ENCODE data around the gene VTA1. TPM values are rescaled to one million over a fixed set of nuclear protein-coding genes. Genes with fewer than 3 reads are reported as not detected.
"Not testable (repeated sequence)": the region's sequence is repeated elsewhere in the genome, so short reads cannot be mapped to it uniquely, and the experiment has no call there.

Gene VTA1
- total RNA-seq, 1 experiment from 2014 or later, result 67.8 TPM

DNA sequence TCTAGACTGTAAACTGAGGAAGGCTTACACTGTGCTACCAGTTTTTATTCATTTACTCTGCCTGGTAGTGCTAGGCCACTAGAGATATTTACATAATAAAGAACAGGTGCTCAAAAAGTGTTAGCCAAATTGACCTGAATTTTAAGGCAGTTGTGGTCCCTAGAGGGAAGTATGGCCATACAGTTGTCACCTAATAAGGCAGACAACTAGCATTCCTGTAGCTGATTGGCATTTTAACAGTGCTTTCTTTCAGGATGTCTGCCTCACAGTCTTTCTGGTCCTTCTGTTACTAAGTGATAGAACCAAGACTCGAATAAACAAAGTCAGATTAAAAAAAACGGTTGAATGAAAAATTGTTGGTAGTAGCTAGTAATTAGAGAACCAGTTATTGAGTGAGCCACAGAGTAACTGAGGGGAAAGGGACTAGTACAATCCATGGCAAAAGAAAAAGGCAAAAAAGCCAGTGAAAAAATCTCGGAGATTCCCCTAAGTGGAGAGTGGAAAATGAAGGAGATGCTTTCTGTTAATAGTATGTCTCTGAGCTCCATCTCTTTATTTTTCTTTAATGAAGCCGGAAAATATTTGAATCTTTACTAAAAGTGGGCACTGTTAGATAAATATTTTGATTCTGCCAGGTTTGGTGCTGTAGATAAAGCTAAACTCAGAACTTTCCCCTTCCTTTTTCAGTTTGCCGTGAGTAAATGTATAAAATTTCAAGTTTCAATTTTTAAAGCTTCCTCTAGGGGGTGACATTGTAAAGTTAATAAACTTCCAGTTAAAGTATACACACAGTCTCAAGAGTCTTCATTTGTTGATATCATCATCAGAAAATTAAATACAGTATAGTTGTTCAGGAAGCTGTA is 9.1 kb downstream of the VTA1 start:
- RAD21 ChIA-PET (ENCODE audit: low non-redundant PET in 1 of 2, low total read pairs in 2 of 2, uncharacterized antibody in 2 of 2, unreplicated experiment in 2 of 2), result interaction anchor here (0.7 to 0.8 kb wide), 2 partner anchors 52 to 231 kb away, joined by 3 read pairs; no protein-coding TSS in a partner anchor
- H3K9ac ChIP-seq (ENCODE audit: low read length), result no peak overlapping the region
- peaks cover 21% of the 10 kb centered on the region; the same call in 1 of the 2 replicates for H4K20me1 ChIP-seq (ENCODE audit: insufficient read depth)
- no peak overlapping the region for H3K4me3 ChIP-seq (replicated peaks in 1 of 2; ENCODE audit: low read depth in 1 of 2, low read length in 2 of 2)
- no TSS peak for BruUV-seq (replicated peaks)
- CTCF ChIA-PET, result interaction anchor here (0.8 to 2.3 kb wide), 16 partner anchors 9 to 410 kb away, joined by 3 to 21 read pairs (median 4); partner anchors contain the start of genes NMBR and VTA1
- no peak overlapping the region for H3K27ac ChIP-seq (ENCODE audit: low read depth, low read length)
- DNase-seq (ENCODE audit: low read depth, low spot score) (peak; percentile 2), ATAC-seq (peak; percentile 62; the same call in 1 of the 2 replicates)
- POLR2A ChIA-PET, result no interaction called here
- H3K4me1 ChIP-seq (ENCODE audit: control insufficient read depth in 1 of 2, insufficient read depth in 2 of 2, low read length in 2 of 2), result no peaks in the 10 kb centered on the region
- no peak overlapping the region for H3K4me2 ChIP-seq (ENCODE audit: low read length)
- no peak overlapping the region for H2AFZ ChIP-seq (ENCODE audit: low read depth, low read length, poor library complexity, severe bottlenecking)
- H3K36me3 ChIP-seq (ENCODE audit: control insufficient read depth in 1 of 2, insufficient read depth in 2 of 2, low read length in 2 of 2), result no peaks in the 10 kb centered on the region
- no peaks in the 10 kb centered on the region for H3K27me3 ChIP-seq (ENCODE audit: insufficient read depth, low read length)
- TF ChIP-seq EGR1 (IDR thresholded peaks at IDR 0.05; ENCODE audit: low read depth), result no peak
- TF ChIP-seq, protein P1, sequence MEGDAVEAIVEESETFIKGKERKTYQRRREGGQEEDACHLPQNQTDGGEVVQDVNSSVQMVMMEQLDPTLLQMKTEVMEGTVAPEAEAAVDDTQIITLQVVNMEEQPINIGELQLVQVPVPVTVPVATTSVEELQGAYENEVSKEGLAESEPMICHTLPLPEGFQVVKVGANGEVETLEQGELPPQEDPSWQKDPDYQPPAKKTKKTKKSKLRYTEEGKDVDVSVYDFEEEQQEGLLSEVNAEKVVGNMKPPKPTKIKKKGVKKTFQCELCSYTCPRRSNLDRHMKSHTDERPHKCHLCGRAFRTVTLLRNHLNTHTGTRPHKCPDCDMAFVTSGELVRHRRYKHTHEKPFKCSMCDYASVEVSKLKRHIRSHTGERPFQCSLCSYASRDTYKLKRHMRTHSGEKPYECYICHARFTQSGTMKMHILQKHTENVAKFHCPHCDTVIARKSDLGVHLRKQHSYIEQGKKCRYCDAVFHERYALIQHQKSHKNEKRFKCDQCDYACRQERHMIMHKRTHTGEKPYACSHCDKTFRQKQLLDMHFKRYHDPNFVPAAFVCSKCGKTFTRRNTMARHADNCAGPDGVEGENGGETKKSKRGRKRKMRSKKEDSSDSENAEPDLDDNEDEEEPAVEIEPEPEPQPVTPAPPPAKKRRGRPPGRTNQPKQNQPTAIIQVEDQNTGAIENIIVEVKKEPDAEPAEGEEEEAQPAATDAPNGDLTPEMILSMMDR (IDR thresholded peaks at IDR 0.05 in 2 of 3, conservative IDR thresholded peaks at IDR 0.05 in 1 of 3; ENCODE audit: borderline replicate concordance in 1 of 3, insufficient read depth in 1 of 3, low read depth in 2 of 3, low read length in 2 of 3), result peak in 2 of 3 experiments; percentile 50 to 58; a peak in 3 of 6 replicates
- TF ChIP-seq RAD21 (IDR thresholded peaks at IDR 0.05; ENCODE audit: low read depth), result peak; percentile 57
- intact Hi-C loops (cut with micrococcal nuclease), result loop anchor here (1.0 to 5.0 kb wide), 2 partner anchors 232 to 316 kb away; no protein-coding TSS in a partner anchor
- H3K9me3 ChIP-seq (ENCODE audit: control insufficient read depth in 1 of 2, insufficient read depth in 1 of 2, low read depth in 1 of 2, low read length in 2 of 2), result no peaks in the 10 kb centered on the region
- H3K79me2 ChIP-seq (ENCODE audit: insufficient read depth, low read length), result peaks cover 98% of the 10 kb centered on the region
- no peaks in the 10 kb centered on the region for H3K9me2 ChIP-seq (ENCODE audit: insufficient read depth)

DNA sequence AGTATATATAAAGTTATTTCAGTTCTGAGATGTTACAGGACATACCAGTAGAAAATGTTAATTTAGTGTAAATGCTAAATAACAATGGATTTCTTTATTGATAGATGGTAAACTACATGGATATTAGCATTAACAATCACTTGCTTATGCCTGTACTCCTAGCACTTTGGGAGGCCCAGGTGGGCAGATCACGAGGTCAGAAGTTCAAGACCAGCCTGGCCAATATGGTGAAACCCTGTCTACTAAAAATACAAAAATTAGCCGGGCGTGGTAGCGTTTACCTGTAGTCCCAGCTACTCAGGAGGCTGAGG is 9.7 kb downstream of the VTA1 start:
- H3K4me3 ChIP-seq (replicated peaks in 1 of 2; ENCODE audit: low read depth in 1 of 2, low read length in 2 of 2); H3K9me3 ChIP-seq (ENCODE audit: control insufficient read depth in 1 of 2, insufficient read depth in 1 of 2, low read depth in 1 of 2, low read length in 2 of 2); H3K9me2 ChIP-seq (ENCODE audit: insufficient read depth); H3K36me3 ChIP-seq (ENCODE audit: control insufficient read depth in 1 of 2, insufficient read depth in 2 of 2, low read length in 2 of 2); POLR2A ChIA-PET; H3K27me3 ChIP-seq (ENCODE audit: insufficient read depth, low read length); ATAC-seq; H3K27ac ChIP-seq (ENCODE audit: low read depth, low read length); H2AFZ ChIP-seq (ENCODE audit: low read depth, low read length, poor library complexity, severe bottlenecking); H3K9ac ChIP-seq (ENCODE audit: low read length); DNase-seq (ENCODE audit: low read depth, low spot score); H3K4me2 ChIP-seq (ENCODE audit: low read length); H3K4me1 ChIP-seq (ENCODE audit: control insufficient read depth in 1 of 2, insufficient read depth in 2 of 2, low read length in 2 of 2); BruUV-seq (replicated peaks): not testable (repeated sequence)
- intact Hi-C loops (cut with micrococcal nuclease), result loop anchor here (1.0 to 5.0 kb wide), 2 partner anchors 232 to 316 kb away; no protein-coding TSS in a partner anchor
- H4K20me1 ChIP-seq (ENCODE audit: insufficient read depth), result peaks cover 21% of the 10 kb centered on the region; the same call in 1 of the 2 replicates
- RAD21 ChIA-PET (ENCODE audit: low non-redundant PET in 1 of 2, low total read pairs in 2 of 2, uncharacterized antibody in 2 of 2, unreplicated experiment in 2 of 2), result interaction anchor here in 1 of 2 experiments (0.8 kb wide), 1 partner anchor 230 kb away, joined by 3 read pairs; no protein-coding TSS in a partner anchor
- peaks cover 98% of the 10 kb centered on the region for H3K79me2 ChIP-seq (ENCODE audit: insufficient read depth, low read length)
- CTCF ChIA-PET, result interaction anchor here (0.8 to 2.3 kb wide), 15 partner anchors 9 to 410 kb away, joined by 3 to 21 read pairs (median 5); partner anchors contain the start of genes NMBR and VTA1

All from HCT116 (cell line).